HepG2 (cell line): ENCODE measurements around the gene TLL2. TPM values are rescaled to one million over a fixed set of nuclear protein-coding genes. Genes with fewer than 3 reads are reported as not detected.

Experiments
- ATAC-seq: fragments of 200-7000 bp; cut with Tn5 transposase; 3 replicates; pipeline ENCODE4 v1.9.1; 2020; ENCODE audit warnings: mild to moderate bottlenecking, moderate library complexity
- BruUV-seq: library from RNA; stranded (reverse); fragments of 400-500 nt; replicated peaks from 2 replicates; lab custom pipeline; 2021; lab: Mats Ljungman, UMichigan
- CTCF ChIA-PET: fragments of 300-600 bp; formaldehyde crosslinking; extraction: SDS; loops from one replicate; lab custom pipeline; 2021; ENCODE audit warnings: low total read pairs, inconsistent platforms, low intra/inter-chr PET ratio; lab: Yijun Ruan, JAX
- POLR2A ChIA-PET: fragments of 350-600 bp; sonication (Branson Sonifier 250); formaldehyde crosslinking; loops from one replicate; lab custom pipeline; 2020; ENCODE audit warnings: antibody characterized with exemption, inconsistent platforms; lab: Yijun Ruan, JAX
- DNase-seq: peaks from one replicate; pipeline ENCODE4 v3.0.0-alpha.2; 2015; ENCODE audit warnings: low spot score
- FAIRE-seq: peaks from 3 replicates; lab custom pipeline; 2011; peaks lifted over from hg19 to GRCh38; lab: Jason Lieb, UNC
- H2AFZ ChIP-seq: one replicate; pipeline ENCODE4 v1.6.1; 2011; ENCODE audit warnings: low read length, inconsistent platforms
- H3K27ac ChIP-seq: fragments of 300-600 bp; 3 replicates; pipeline ENCODE4 v1.8.0; 2011; ENCODE audit warnings: mixed run types, mild to moderate bottlenecking, mixed read lengths, low read length, inconsistent platforms; ENCODE audit not compliant: insufficient read depth; ENCODE audit errors: extremely low read length
- H3K27me3 ChIP-seq, 2 experiments: fragments of 200-600 bp in 1 of 2; 2 replicates in 1 of 2; 3 replicates in 1 of 2; pipeline versions ENCODE4 v1.6.0 to v1.8.0; 2011; ENCODE audit warnings: low read length in 2 of 2, mild to moderate bottlenecking in 2 of 2, moderate library complexity in 2 of 2, inconsistent platforms in 1 of 2; ENCODE audit not compliant: insufficient read depth in 2 of 2, control insufficient read depth in 1 of 2
- H3K36me3 ChIP-seq, 2 experiments: fragments of 200-600 bp in 1 of 2; replicated peaks in 1 of 2; 2 replicates in 1 of 2; 3 replicates in 1 of 2; pipeline versions ENCODE4 v1.5.1 to v1.8.0; 2011; ENCODE audit warnings: low read length in 2 of 2, inconsistent platforms in 1 of 2; ENCODE audit not compliant: insufficient read depth in 2 of 2, control insufficient read depth in 1 of 2
- H3K4me1 ChIP-seq: 2 replicates; pipeline ENCODE4 v1.5.1; 2012; ENCODE audit warnings: low read length, inconsistent platforms; ENCODE audit not compliant: insufficient read depth
- H3K4me2 ChIP-seq: 2 replicates; pipeline ENCODE4 v1.6.0; 2011; ENCODE audit warnings: low read depth, low read length, inconsistent platforms
- H3K4me3 ChIP-seq, 3 experiments: fragments of 200-600 bp in 1 of 3; sonication (generic), shearing (Covaris generic) in 1 of 3; replicated peaks in 1 of 3; 2 replicates each; pipeline ENCODE4 v1.5.1; 2011 to 2016; ENCODE audit warnings: low read length in 3 of 3, inconsistent platforms in 2 of 3, low read depth in 2 of 3, mild to moderate bottlenecking in 2 of 3, control low read depth in 1 of 3, mixed read lengths in 1 of 3; ENCODE audit not compliant: insufficient read depth in 1 of 3
- H3K79me2 ChIP-seq: one replicate; pipeline ENCODE4 v1.6.1; 2011; ENCODE audit warnings: low read length, inconsistent platforms; ENCODE audit not compliant: insufficient read depth
- H3K9ac ChIP-seq: 2 replicates; pipeline ENCODE4 v1.6.0; 2011; ENCODE audit warnings: mild to moderate bottlenecking, low read depth, low read length, inconsistent platforms; ENCODE audit not compliant: insufficient read depth
- H3K9me3 ChIP-seq: 2 replicates; pipeline ENCODE4 v1.5.1; 2012; ENCODE audit warnings: mild to moderate bottlenecking, low read length
- H4K20me1 ChIP-seq: 2 replicates; pipeline ENCODE4 v1.6.0; 2011; ENCODE audit warnings: inconsistent platforms, mild to moderate bottlenecking, low read length, moderate library complexity; ENCODE audit not compliant: insufficient read depth
- CREB1 ChIP-seq, 2 experiments: fragments of 450-650 bp in 1 of 2; IDR thresholded peaks; 2 replicates each; pipeline ENCODE4 v1.6.1; 2016 to 2017; ENCODE audit warnings: control low read depth in 1 of 2, mild to moderate bottlenecking in 1 of 2, missing compliant biosample characterization in 1 of 2, missing genetic modification characterization in 1 of 2
- CTCF ChIP-seq: sonication (generic); formaldehyde crosslinking; IDR thresholded peaks from 2 replicates; pipeline ENCODE4 v1.5.0; 2020; ENCODE audit warnings: mild to moderate bottlenecking, missing genetic modification reagents, moderate library complexity
- EEA1 ChIP-seq: sonication (generic); formaldehyde crosslinking; IDR thresholded peaks from 2 replicates; pipeline ENCODE4 v1.5.1; 2020; ENCODE audit warnings: mild to moderate bottlenecking, missing genetic modification reagents, borderline replicate concordance
- ISX ChIP-seq: sonication (generic); formaldehyde crosslinking; conservative IDR thresholded peaks from 2 replicates; pipeline ENCODE4 v1.5.0; 2020; ENCODE audit warnings: missing genetic modification reagents
- KLF11 ChIP-seq: IDR thresholded peaks from 2 replicates; pipeline ENCODE4 v1.6.1; 2016; ENCODE audit warnings: missing compliant biosample characterization
- ZBTB7A ChIP-seq: sonication (generic); formaldehyde crosslinking; IDR thresholded peaks from 2 replicates; pipeline ENCODE4 v1.8.0; 2022; ENCODE audit warnings: mild to moderate bottlenecking, missing genetic modification reagents
- ZNF883 ChIP-seq: sonication (generic); formaldehyde crosslinking; IDR thresholded peaks from 2 replicates; pipeline ENCODE4 v1.5.1; 2020; ENCODE audit warnings: mild to moderate bottlenecking, missing genetic modification reagents; ENCODE audit errors: not compliant biosample characterization
- WGBS: methylation state at CpG from one replicate; pipeline ENCODE4 v1.1.6; 2017; ENCODE audit warnings: low lambda C conversion rate; 5-methylcytosine and 5-hydroxymethylcytosine counted together
- in situ Hi-C: cut with HindIII; loops from 2 replicates; pipeline ENCODE4 v1.10.0; 2017; ENCODE audit warnings: low pct_unique_long_range_greater_than_20kb; ENCODE audit not compliant: extremely low pct_ligation_motif_present
- intact Hi-C: fragments of 100-400 bp; cut with micrococcal nuclease; formaldehyde crosslinking; loops from one replicate; pipeline ENCODE4 v1.10.0; 2022; ENCODE audit not compliant: unreplicated experiment
- polyA plus RNA-seq, 8 experiments: library from polyadenylated mRNA; depleted of rRNA in 3 of 8; stranded (reverse) in 7 of 8; unstranded in 1 of 8; fragments of >200 nt; fragmentation: Illumina TruSeq in 4 of 8; extraction: Trizol in 4 of 8; gene quantifications; 2 replicates each; pipeline versions ENCODE4 v1.2.1 to v1.2.3, GENCODE V29; 2011 to 2016; ENCODE audit warnings: low read depth in 4 of 8, missing spikeins in 1 of 8, mixed read lengths in 1 of 8; ENCODE audit not compliant: insufficient read depth in 1 of 8
- total RNA-seq, 5 experiments: library from RNA; depleted of rRNA; stranded (reverse); fragments of >200 nt; fragmentation: Illumina TruSeq; extraction: Trizol; gene quantifications; 2 replicates each; pipeline ENCODE4 v1.2.3, GENCODE V29; 2016; ENCODE audit warnings: low read depth in 1 of 5
- TF ChIP-seq, protein P1 (sequence below): fragments of 450-650 bp; IDR thresholded peaks from 2 replicates; pipeline ENCODE4 v1.6.1; 2016
- TF ChIP-seq, protein P2 (sequence below): sonication (generic); formaldehyde crosslinking; IDR thresholded peaks from 2 replicates; pipeline ENCODE4 v1.4.0; 2020; ENCODE audit warnings: missing genetic modification reagents
- TF ChIP-seq, protein P3 (sequence below): sonication (generic); formaldehyde crosslinking; IDR thresholded peaks from 2 replicates; pipeline ENCODE4 v1.8.0; 2022; ENCODE audit warnings: missing genetic modification reagents, low read depth, mild to moderate bottlenecking, borderline replicate concordance
- TF ChIP-seq, protein P4 (sequence below): sonication (generic); formaldehyde crosslinking; IDR thresholded peaks from 2 replicates; pipeline ENCODE4 v1.4.0; 2020; ENCODE audit warnings: mild to moderate bottlenecking, missing genetic modification reagents, borderline replicate concordance
- TF ChIP-seq, protein P5 (sequence below): sonication (generic); formaldehyde crosslinking; IDR thresholded peaks from 2 replicates; pipeline ENCODE4 v1.5.1; 2020; ENCODE audit warnings: missing genetic modification reagents, mild to moderate bottlenecking, borderline replicate concordance

The TLL2 gene
- total and polyA plus RNA-seq, 2 of the 13 experiments (the other 11 are each of a cell fraction or from before 2014, with no cell fraction given), result 0.09 TPM; not detected in 1

GRCh38 chr10:96377816-96378294 lies 135.9 kb downstream of the TLL2 start:
- FAIRE-seq, result no peak
- H3K27ac ChIP-seq, result no peak overlapping the region
- POLR2A ChIA-PET, result no interaction called here
- H3K4me1 ChIP-seq, result peaks cover 11% of the 10 kb centered on the region
- H3K27me3 ChIP-seq, result peaks cover 0 to 22% of the 10 kb centered on the region in 2 experiments; a peak in 2 of 5 replicates
- WGBS, result 69% methylated on average over 3 of the region's 6 CpGs
- H3K79me2 ChIP-seq, result no peaks in the 10 kb centered on the region
- H3K4me2 ChIP-seq, result no peak overlapping the region
- in situ Hi-C loops, result no loop called here
- ATAC-seq, result no peak
- no peaks in the 10 kb centered on the region for H4K20me1 ChIP-seq
- TF ChIP-seq CTCF (peak; percentile 14; the same call in 1 of the 2 replicates), CREB1 (IDR thresholded peaks at IDR 0.05) (0 out of 2 replicates have a peak, but pooled peaks have one; percentile 28), CREB1 (CRISPR knock-in tag; IDR thresholded peaks at IDR 0.05) (no peak), EEA1 (CRISPR knock-in tag) (no peak), KLF11 (CRISPR knock-in tag) (no peak), ZBTB7A (no peak), ISX (no peak), ZNF883 (CRISPR knock-in tag) (no peak)
- TF ChIP-seq, protein P1, sequence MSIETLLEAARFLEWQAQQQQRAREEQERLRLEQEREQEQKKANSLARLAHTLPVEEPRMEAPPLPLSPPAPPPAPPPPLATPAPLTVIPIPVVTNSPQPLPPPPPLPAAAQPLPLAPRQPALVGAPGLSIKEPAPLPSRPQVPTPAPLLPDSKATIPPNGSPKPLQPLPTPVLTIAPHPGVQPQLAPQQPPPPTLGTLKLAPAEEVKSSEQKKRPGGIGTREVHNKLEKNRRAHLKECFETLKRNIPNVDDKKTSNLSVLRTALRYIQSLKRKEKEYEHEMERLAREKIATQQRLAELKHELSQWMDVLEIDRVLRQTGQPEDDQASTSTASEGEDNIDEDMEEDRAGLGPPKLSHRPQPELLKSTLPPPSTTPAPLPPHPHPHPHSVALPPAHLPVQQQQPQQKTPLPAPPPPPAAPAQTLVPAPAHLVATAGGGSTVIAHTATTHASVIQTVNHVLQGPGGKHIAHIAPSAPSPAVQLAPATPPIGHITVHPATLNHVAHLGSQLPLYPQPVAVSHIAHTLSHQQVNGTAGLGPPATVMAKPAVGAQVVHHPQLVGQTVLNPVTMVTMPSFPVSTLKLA, result no peak
- TF ChIP-seq, protein P2, sequence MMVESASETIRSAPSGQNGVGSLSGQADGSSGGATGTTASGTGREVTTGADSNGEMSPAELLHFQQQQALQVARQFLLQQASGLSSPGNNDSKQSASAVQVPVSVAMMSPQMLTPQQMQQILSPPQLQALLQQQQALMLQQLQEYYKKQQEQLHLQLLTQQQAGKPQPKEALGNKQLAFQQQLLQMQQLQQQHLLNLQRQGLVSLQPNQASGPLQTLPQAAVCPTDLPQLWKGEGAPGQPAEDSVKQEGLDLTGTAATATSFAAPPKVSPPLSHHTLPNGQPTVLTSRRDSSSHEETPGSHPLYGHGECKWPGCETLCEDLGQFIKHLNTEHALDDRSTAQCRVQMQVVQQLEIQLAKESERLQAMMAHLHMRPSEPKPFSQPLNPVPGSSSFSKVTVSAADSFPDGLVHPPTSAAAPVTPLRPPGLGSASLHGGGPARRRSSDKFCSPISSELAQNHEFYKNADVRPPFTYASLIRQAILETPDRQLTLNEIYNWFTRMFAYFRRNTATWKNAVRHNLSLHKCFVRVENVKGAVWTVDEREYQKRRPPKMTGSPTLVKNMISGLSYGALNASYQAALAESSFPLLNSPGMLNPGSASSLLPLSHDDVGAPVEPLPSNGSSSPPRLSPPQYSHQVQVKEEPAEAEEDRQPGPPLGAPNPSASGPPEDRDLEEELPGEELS (CRISPR knock-in tag), result no peak
- TF ChIP-seq, protein P3, sequence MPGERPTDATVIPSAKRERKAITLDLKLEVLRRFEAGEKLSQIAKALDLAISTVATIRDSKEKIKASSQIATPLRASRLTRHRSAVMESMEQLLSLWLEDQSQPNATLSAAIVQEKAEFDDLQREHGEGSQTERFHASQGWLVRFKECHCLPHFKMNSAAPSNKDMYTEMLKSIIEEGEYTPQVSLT, result no peak
- TF ChIP-seq, protein P4, sequence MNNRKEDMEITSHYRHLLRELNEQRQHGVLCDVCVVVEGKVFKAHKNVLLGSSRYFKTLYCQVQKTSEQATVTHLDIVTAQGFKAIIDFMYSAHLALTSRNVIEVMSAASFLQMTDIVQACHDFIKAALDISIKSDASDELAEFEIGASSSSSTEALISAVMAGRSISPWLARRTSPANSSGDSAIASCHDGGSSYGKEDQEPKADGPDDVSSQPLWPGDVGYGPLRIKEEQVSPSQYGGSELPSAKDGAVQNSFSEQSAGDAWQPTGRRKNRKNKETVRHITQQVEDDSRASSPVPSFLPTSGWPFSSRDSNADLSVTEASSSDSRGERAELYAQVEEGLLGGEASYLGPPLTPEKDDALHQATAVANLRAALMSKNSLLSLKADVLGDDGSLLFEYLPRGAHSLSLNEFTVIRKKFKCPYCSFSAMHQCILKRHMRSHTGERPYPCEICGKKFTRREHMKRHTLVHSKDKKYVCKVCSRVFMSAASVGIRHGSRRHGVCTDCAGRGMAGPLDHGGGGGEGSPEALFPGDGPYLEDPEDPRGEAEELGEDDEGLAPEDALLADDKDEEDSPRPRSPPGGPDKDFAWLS (CRISPR knock-in tag), result no peak
- TF ChIP-seq, protein P5, sequence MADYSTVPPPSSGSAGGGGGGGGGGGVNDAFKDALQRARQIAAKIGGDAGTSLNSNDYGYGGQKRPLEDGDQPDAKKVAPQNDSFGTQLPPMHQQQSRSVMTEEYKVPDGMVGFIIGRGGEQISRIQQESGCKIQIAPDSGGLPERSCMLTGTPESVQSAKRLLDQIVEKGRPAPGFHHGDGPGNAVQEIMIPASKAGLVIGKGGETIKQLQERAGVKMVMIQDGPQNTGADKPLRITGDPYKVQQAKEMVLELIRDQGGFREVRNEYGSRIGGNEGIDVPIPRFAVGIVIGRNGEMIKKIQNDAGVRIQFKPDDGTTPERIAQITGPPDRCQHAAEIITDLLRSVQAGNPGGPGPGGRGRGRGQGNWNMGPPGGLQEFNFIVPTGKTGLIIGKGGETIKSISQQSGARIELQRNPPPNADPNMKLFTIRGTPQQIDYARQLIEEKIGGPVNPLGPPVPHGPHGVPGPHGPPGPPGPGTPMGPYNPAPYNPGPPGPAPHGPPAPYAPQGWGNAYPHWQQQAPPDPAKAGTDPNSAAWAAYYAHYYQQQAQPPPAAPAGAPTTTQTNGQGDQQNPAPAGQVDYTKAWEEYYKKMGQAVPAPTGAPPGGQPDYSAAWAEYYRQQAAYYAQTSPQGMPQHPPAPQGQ (CRISPR knock-in tag), result no peak
- TF ChIP-seq, all 625 proteins: peak for 2
- CTCF ChIA-PET, result no interaction called here
- no peaks in the 10 kb centered on the region for H3K9me3 ChIP-seq
- H3K9ac ChIP-seq, result no peak overlapping the region
- no peak overlapping the region for H2AFZ ChIP-seq
- BruUV-seq, result no TSS peak
- no peaks in the 10 kb centered on the region for H3K36me3 ChIP-seq
- no peak overlapping the region for H3K4me3 ChIP-seq
- intact Hi-C loops, result loop anchor here (5.0 kb wide), 1 partner anchor 134 kb away; the partner anchor contains the start of gene TLL2
- DNase-seq, result peak; percentile 12
